Hepatocyte (in vitro differentiated cells): Measurements from ENCODE around the gene ZDHHC1. TPM values are rescaled to one million over a fixed set of nuclear protein-coding genes. Genes with fewer than 3 reads are reported as not detected.
"Not testable (repeated sequence)": the region's sequence is repeated elsewhere in the genome, so short reads cannot be mapped to it uniquely, and the experiment has no call there.

Experiments used
- DNase-seq: peaks from one replicate; pipeline ENCODE4 v3.0.0-alpha.2; 2016; ENCODE audit warnings: low spot score
- H2AFZ ChIP-seq: fragments of 200-600 bp; sonication (generic); 2 replicates; pipeline ENCODE4 v1.6.0; 2016; ENCODE audit warnings: antibody characterized with exemption, mild to moderate bottlenecking
- H3K27ac ChIP-seq: fragments of 200-600 bp; sonication (generic); 2 replicates; pipeline ENCODE4 v1.5.1; 2016; ENCODE audit warnings: mild to moderate bottlenecking
- H3K27me3 ChIP-seq: fragments of 200-600 bp; sonication (generic); 2 replicates; pipeline ENCODE4 v1.6.1; 2016
- H3K36me3 ChIP-seq: fragments of 200-600 bp; sonication (generic); replicated peaks from 2 replicates; pipeline ENCODE4 v1.5.1; 2016; ENCODE audit warnings: low read depth; ENCODE audit not compliant: insufficient read depth
- H3K4me1 ChIP-seq: fragments of 200-600 bp; sonication (generic); 2 replicates; pipeline ENCODE4 v1.5.1; 2016; ENCODE audit warnings: mild to moderate bottlenecking, moderate library complexity; ENCODE audit not compliant: insufficient read depth
- H3K4me2 ChIP-seq: fragments of 200-600 bp; sonication (generic); 2 replicates; pipeline ENCODE4 v1.6.0; 2016
- H3K4me3 ChIP-seq: fragments of 200-600 bp; sonication (generic); 2 replicates; pipeline ENCODE4 v1.5.1; 2016; ENCODE audit warnings: mild to moderate bottlenecking
- H3K79me2 ChIP-seq: fragments of 200-600 bp; sonication (generic); 2 replicates; pipeline ENCODE4 v1.6.0; 2017; ENCODE audit warnings: mild to moderate bottlenecking
- H3K9me2 ChIP-seq: fragments of 200-600 bp; sonication (generic); replicated peaks from 2 replicates; pipeline ENCODE4 v1.6.0; 2017; ENCODE audit warnings: mild to moderate bottlenecking; ENCODE audit not compliant: insufficient read depth
- H3K9me3 ChIP-seq: fragments of 200-600 bp; sonication (generic); 2 replicates; pipeline ENCODE4 v1.5.1; 2016; ENCODE audit warnings: low read depth, mild to moderate bottlenecking
- H4K20me1 ChIP-seq: fragments of 200-600 bp; sonication (generic); 2 replicates; pipeline ENCODE4 v1.6.0; 2016; ENCODE audit warnings: mild to moderate bottlenecking; ENCODE audit not compliant: insufficient read depth, poor library complexity, severe bottlenecking
- EZH2 ChIP-seq: fragments of 200-600 bp; sonication (generic); IDR thresholded peaks from 2 replicates; pipeline ENCODE4 v1.6.1; 2016; ENCODE audit warnings: antibody characterized with exemption, mild to moderate bottlenecking, borderline replicate concordance
- EZH2phosphoT487 ChIP-seq: fragments of 200-600 bp; sonication (generic); IDR thresholded peaks from one replicate; pipeline ENCODE4 v1.6.1; 2018; ENCODE audit warnings: antibody characterized with exemption, mild to moderate bottlenecking, low read depth, moderate library complexity; ENCODE audit not compliant: unreplicated experiment, severe bottlenecking
- WGBS: methylation state at CpG from one replicate; pipeline ENCODE4 v1.1.6; 2016; ENCODE audit warnings: low lambda C conversion rate; ENCODE audit errors: missing lambda C conversion rate; 5-methylcytosine and 5-hydroxymethylcytosine counted together
- polyA plus RNA-seq: library from polyadenylated mRNA; unstranded; fragments of >200 nt; fragmentation: Nextera tagmentation; extraction: Ambion mirVana; gene quantifications from 2 replicates; pipeline ENCODE4 v1.2.1, GENCODE V29; 2016
- total RNA-seq: library from RNA; depleted of rRNA; stranded (reverse); fragments of >200 nt; gene quantifications from 2 replicates; pipeline ENCODE4 v1.2.3, GENCODE V29; 2014
- TF ChIP-seq, protein P1 (sequence below): fragments of 200-600 bp; sonication (generic); IDR thresholded peaks from 2 replicates; pipeline ENCODE4 v1.5.1; 2016; ENCODE audit warnings: antibody characterized with exemption, mild to moderate bottlenecking; ENCODE audit not compliant: poor library complexity

The ZDHHC1 gene
- total and polyA plus RNA-seq, 2 experiments from 2014 or later = 5.9 to 10.6 TPM

DNA sequence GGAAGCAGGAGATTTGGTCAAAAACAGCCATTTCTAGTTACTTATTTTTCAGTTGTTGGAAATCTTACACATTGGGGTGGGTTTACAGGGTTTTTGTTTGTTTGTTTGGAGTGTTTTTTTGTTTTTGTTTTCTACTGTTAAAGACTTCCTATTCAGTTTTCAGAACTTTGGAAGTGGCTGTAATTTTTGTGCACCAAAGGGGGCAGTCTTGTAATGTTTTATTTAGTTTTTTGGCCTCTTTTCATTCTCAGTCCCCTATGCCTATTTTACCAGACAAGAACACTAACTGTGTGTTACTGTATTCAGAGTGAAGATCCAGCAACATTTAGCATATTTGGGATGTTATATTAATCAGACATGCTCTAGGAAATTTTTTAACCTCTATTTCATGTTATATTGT is 43.6 kb downstream of the ZDHHC1 start:
- no peaks in the 10 kb centered on the region for H3K9me2 ChIP-seq
- TF ChIP-seq EZH2 (no peak), EZH2phosphoT487 (no peak)
- TF ChIP-seq, protein P1, sequence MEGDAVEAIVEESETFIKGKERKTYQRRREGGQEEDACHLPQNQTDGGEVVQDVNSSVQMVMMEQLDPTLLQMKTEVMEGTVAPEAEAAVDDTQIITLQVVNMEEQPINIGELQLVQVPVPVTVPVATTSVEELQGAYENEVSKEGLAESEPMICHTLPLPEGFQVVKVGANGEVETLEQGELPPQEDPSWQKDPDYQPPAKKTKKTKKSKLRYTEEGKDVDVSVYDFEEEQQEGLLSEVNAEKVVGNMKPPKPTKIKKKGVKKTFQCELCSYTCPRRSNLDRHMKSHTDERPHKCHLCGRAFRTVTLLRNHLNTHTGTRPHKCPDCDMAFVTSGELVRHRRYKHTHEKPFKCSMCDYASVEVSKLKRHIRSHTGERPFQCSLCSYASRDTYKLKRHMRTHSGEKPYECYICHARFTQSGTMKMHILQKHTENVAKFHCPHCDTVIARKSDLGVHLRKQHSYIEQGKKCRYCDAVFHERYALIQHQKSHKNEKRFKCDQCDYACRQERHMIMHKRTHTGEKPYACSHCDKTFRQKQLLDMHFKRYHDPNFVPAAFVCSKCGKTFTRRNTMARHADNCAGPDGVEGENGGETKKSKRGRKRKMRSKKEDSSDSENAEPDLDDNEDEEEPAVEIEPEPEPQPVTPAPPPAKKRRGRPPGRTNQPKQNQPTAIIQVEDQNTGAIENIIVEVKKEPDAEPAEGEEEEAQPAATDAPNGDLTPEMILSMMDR = peak; percentile 43
- H3K36me3 ChIP-seq = no peaks in the 10 kb centered on the region
- peaks cover 9% of the 10 kb centered on the region for H3K27me3 ChIP-seq
- no peaks in the 10 kb centered on the region for H3K79me2 ChIP-seq
- H3K27ac ChIP-seq = no peak overlapping the region
- no peak overlapping the region for H3K4me2 ChIP-seq
- H3K4me1 ChIP-seq = no peaks in the 10 kb centered on the region
- no peak overlapping the region for H2AFZ ChIP-seq
- H3K9me3 ChIP-seq = no peaks in the 10 kb centered on the region
- no peak overlapping the region for H3K4me3 ChIP-seq
- no peak for DNase-seq
- H4K20me1 ChIP-seq = no peaks in the 10 kb centered on the region

DNA sequence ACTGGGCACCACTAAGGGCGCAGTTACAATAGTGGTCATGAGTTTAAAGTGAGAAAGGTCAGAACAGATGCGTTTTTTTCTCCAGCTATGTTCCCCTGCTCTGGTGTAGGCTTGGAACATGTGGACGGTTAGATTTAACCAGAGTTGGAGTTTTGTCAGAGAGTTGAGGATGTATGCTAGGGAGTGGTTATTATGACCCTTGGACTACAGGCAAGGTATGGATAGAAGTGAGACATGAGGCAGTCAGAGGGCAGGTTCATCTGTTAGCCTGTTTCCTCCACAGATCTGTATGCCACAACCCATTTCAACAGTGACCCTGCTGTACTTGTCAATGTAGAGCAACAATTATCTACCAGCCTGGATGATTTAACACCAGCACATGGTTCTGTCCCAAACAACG is 45.6 kb downstream of the ZDHHC1 start:
- Histone ChIP-seq H2AFZ (no peak overlapping the region), H3K36me3 (no peaks in the 10 kb centered on the region), H3K4me1 (no peaks in the 10 kb centered on the region), H4K20me1 (no peaks in the 10 kb centered on the region), H3K9me3 (no peaks in the 10 kb centered on the region), H3K27me3 (peaks cover 9% of the 10 kb centered on the region), H3K4me2 (no peak overlapping the region), H3K27ac (peak overlapping the region; percentile 54), H3K79me2 (no peaks in the 10 kb centered on the region), H3K4me3 (no peak overlapping the region), H3K9me2 (no peaks in the 10 kb centered on the region)
- TF ChIP-seq EZH2 (no peak), EZH2phosphoT487 (no peak)
- TF ChIP-seq, protein P1 = no peak
- WGBS = 81% methylated on average over 4 of the region's 4 CpGs
- DNase-seq = no peak

DNA sequence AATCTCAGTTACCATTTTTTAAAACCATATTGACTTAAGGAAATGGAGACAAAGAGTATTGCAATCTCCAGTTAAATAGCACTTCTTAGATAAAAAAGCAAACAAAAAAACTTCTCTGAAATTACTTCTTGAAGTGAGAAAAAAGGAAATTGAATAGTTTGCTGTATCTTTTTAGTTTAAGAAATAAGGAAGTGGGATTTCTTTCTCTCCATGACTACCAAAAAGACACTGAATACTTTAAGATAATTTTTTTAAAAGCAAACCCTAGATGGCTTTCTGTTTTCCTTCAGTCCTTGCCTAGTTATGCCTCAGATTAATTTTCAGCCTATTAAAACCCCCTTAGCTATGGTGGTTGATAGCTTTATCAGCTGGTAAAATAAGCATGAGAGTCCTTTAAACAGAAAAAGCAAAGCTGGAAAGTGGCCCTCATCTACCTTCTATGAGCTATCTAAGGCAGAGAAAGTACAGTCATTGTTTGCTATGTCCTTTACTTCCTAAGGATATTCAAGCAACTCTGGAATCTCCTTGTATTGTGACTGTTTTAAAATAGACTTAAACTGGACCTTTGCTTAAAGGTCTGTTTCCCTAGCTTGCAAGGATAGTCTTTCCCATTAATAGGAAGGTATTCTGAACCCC is 51.6 kb downstream of the ZDHHC1 start:
- H3K36me3 ChIP-seq = no peaks in the 10 kb centered on the region
- H2AFZ ChIP-seq = no peak overlapping the region
- no peaks in the 10 kb centered on the region for H4K20me1 ChIP-seq
- TF ChIP-seq EZH2phosphoT487 (no peak), EZH2 (no peak)
- TF ChIP-seq, protein P1 = no peak
- H3K27me3 ChIP-seq = peaks cover 9% of the 10 kb centered on the region
- no peak overlapping the region for H3K4me3 ChIP-seq
- no peaks in the 10 kb centered on the region for H3K79me2 ChIP-seq
- H3K9me2 ChIP-seq = no peaks in the 10 kb centered on the region
- no peak for DNase-seq
- H3K4me2 ChIP-seq = no peak overlapping the region
- peak overlapping the region; percentile 2 for H3K27ac ChIP-seq
- H3K4me1 ChIP-seq = no peaks in the 10 kb centered on the region
- H3K9me3 ChIP-seq = no peaks in the 10 kb centered on the region

DNA sequence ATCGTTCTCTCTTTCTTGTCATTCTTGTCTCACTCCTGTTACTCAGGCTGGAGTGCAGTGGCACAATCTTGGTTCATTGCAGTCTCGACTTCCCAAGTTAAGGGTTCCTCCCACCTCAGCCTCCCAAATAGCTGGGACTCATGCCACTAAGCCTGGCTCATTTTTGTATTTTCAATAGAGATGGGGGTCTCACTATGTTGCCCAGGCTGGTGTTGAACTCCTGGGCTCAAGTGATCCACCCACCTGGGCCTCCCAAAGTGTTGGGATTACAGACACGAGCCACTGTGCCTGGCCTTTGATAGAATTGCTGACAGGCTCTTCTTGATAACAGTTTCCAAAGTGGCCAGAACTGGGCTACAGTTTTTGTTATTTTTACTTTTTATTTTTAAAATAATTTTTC is 55.2 kb downstream of the ZDHHC1 start:
- Histone ChIP-seq H3K4me1 (no peaks in the 10 kb centered on the region), H4K20me1 (no peaks in the 10 kb centered on the region), H3K27ac (no peak overlapping the region), H3K9me3 (no peaks in the 10 kb centered on the region), H3K4me3 (no peak overlapping the region), H3K36me3 (no peaks in the 10 kb centered on the region), H3K27me3 (no peaks in the 10 kb centered on the region), H3K9me2 (no peaks in the 10 kb centered on the region), H3K4me2 (no peak overlapping the region), H3K79me2 (no peaks in the 10 kb centered on the region), H2AFZ (no peak overlapping the region)
- TF ChIP-seq, protein P1 = no peak
- TF ChIP-seq EZH2 (no peak), EZH2phosphoT487 (no peak)
- WGBS = 85% methylated on average over 3 of the region's 3 CpGs
- DNase-seq = no peak

DNA sequence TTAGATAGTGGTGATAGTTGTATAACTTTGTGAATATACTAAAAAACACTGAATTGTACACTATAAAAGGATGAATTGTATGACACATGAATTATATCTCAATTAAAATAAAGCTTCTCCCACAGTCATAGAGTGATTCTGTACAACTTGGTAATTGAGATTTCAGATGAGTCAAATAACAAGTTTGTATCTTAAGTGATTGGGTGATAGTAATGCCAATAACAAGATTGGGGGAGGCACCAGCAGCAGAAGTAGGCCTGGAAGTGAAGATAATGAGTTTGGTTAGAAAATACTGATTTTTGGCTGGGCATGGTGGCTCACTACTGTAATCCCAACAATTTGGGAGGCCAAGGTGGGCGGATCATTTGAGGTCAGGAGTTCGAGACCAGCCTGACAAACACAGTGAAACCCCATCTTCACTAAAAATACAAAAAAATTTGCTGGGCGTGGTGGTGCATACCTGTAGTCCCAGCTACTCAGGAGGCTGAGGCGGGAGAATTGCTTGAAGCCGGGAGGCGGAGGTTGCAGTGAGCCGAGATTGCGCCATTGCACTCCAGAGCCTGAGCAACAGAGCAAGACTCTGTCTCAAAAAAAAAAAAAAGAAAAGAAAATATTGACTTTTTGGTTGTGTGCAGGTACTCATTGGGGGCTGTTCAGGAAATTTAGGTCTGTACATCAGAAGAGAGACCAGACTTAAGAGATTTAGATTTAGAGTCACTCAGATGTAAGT is 56.6 kb downstream of the ZDHHC1 start:
- H3K4me3 ChIP-seq, H4K20me1 ChIP-seq, H3K9me3 ChIP-seq, H3K9me2 ChIP-seq, H3K36me3 ChIP-seq, H3K27ac ChIP-seq, H3K4me2 ChIP-seq, DNase-seq, H3K79me2 ChIP-seq, H3K27me3 ChIP-seq, H2AFZ ChIP-seq, H3K4me1 ChIP-seq: not testable (repeated sequence)
- WGBS = 91% methylated on average over 8 of the region's 8 CpGs
